Measurements from ENCODE around the gene MBD3L1.

DNA sequence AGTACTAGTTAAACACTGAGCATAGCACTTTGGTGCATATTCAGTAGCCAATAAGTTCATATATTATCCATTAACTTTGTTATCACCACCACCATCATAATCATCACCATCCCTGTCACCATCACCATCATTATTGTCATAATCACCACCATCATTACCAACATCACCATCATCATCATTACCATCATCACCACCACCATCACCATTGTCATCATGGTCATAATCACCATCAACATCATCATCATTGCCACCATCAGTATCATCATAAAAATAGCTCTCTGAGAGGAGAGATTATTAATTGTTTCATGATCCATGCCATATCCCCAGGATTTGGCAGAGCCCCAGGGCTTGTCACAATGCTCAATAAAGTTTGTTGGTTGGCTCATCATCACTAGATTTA, 49.3 kb downstream of the MBD3L1 start:
- TF ChIP-seq EZH2 (IDR thresholded peaks at IDR 0.05; ENCODE audit: borderline replicate concordance, low read length) = no peak
- TF ChIP-seq, protein P1, sequence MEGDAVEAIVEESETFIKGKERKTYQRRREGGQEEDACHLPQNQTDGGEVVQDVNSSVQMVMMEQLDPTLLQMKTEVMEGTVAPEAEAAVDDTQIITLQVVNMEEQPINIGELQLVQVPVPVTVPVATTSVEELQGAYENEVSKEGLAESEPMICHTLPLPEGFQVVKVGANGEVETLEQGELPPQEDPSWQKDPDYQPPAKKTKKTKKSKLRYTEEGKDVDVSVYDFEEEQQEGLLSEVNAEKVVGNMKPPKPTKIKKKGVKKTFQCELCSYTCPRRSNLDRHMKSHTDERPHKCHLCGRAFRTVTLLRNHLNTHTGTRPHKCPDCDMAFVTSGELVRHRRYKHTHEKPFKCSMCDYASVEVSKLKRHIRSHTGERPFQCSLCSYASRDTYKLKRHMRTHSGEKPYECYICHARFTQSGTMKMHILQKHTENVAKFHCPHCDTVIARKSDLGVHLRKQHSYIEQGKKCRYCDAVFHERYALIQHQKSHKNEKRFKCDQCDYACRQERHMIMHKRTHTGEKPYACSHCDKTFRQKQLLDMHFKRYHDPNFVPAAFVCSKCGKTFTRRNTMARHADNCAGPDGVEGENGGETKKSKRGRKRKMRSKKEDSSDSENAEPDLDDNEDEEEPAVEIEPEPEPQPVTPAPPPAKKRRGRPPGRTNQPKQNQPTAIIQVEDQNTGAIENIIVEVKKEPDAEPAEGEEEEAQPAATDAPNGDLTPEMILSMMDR (IDR thresholded peaks at IDR 0.05; ENCODE audit: low read length) = no peak
